Mesothelial cell of epicardium (in vitro differentiated cells): ENCODE results near the gene EPX. TPM values are rescaled to one million over a fixed set of nuclear protein-coding genes. Genes with fewer than 3 reads are reported as not detected.

Source experiments
- DNase-seq, 2 experiments: peaks; one replicate each; pipeline ENCODE4 v3.0.0; 2021; ENCODE audit warnings: low spot score in 2 of 2; ENCODE audit not compliant: unreplicated experiment in 2 of 2
- H3K27ac Mint-ChIP-seq: 2 replicates; pipeline ENCODE4 v1.8.0; 2021; ENCODE audit warnings: mixed read lengths
- H3K27me3 Mint-ChIP-seq: 2 replicates; pipeline ENCODE4 v1.8.0; 2021; ENCODE audit warnings: low read depth, mixed read lengths
- H3K36me3 Mint-ChIP-seq: 2 replicates; pipeline ENCODE4 v1.8.0; 2021; ENCODE audit warnings: mixed read lengths
- H3K4me1 Mint-ChIP-seq: 2 replicates; pipeline ENCODE4 v1.8.0; 2021; ENCODE audit warnings: mixed read lengths
- H3K4me3 Mint-ChIP-seq: 2 replicates; pipeline ENCODE4 v1.8.0; 2021; ENCODE audit warnings: mild to moderate bottlenecking, moderate library complexity, mixed read lengths
- H3K9me3 Mint-ChIP-seq: 2 replicates; pipeline ENCODE4 v1.8.0; 2021; ENCODE audit warnings: mixed read lengths
- CTCF ChIP-seq: fragments of 200-600 bp; sonication (generic); IDR thresholded peaks from one replicate; pipeline ENCODE4 v1.5.0; 2021; ENCODE audit warnings: antibody characterized with exemption; ENCODE audit not compliant: unreplicated experiment
- total RNA-seq: library from RNA; stranded (reverse); gene quantifications from 3 replicates; pipeline ENCODE4 v1.2.1, GENCODE V29; 2021

EPX gene
- total RNA-seq, 1 donor from 2014 or later, result not detected

- Mint-ChIP-seq H3K4me3 (no peak overlapping the region), H3K4me1 (no peaks in the 10 kb centered on the region), H3K27me3 (peaks cover 10% of the 10 kb centered on the region), H3K9me3 (no peaks in the 10 kb centered on the region), H3K27ac (no peak overlapping the region), H3K36me3 (peaks cover 14% of the 10 kb centered on the region)
- DNase-seq, result no peak
- no peak for TF ChIP-seq CTCF
Observed at GRCh38 chr17:58204796-58205195, 12.3 kb downstream of the EPX start.

GRCh38 chr17:58205936-58206335 lies 13.4 kb downstream of the EPX start:
- DNase-seq, result no peak
- H3K4me3 Mint-ChIP-seq, result no peak overlapping the region
- H3K27ac Mint-ChIP-seq, result no peak overlapping the region
- H3K36me3 Mint-ChIP-seq, result peaks cover 21% of the 10 kb centered on the region
- H3K9me3 Mint-ChIP-seq, result no peaks in the 10 kb centered on the region
- H3K4me1 Mint-ChIP-seq, result no peaks in the 10 kb centered on the region
- no peaks in the 10 kb centered on the region for H3K27me3 Mint-ChIP-seq
- no peak for TF ChIP-seq CTCF

- Mint-ChIP-seq H3K27ac (no peak overlapping the region), H3K9me3 (no peaks in the 10 kb centered on the region), H3K36me3 (peaks cover 26% of the 10 kb centered on the region), H3K4me1 (no peaks in the 10 kb centered on the region), H3K4me3 (no peak overlapping the region), H3K27me3 (no peaks in the 10 kb centered on the region)
- TF ChIP-seq CTCF, result no peak
- DNase-seq, result no peak
Observed at GRCh38 chr17:58207451-58207850, 14.9 kb downstream of the EPX start.

- Mint-ChIP-seq H3K9me3 (no peaks in the 10 kb centered on the region), H3K4me3 (no peak overlapping the region), H3K4me1 (no peaks in the 10 kb centered on the region), H3K27ac (no peak overlapping the region), H3K27me3 (no peaks in the 10 kb centered on the region), H3K36me3 (peaks cover 28% of the 10 kb centered on the region)
- DNase-seq, result no peak
- no peak for TF ChIP-seq CTCF
Observed at GRCh38 chr17:58208344-58208743, 15.8 kb downstream of the EPX start.

DNA sequence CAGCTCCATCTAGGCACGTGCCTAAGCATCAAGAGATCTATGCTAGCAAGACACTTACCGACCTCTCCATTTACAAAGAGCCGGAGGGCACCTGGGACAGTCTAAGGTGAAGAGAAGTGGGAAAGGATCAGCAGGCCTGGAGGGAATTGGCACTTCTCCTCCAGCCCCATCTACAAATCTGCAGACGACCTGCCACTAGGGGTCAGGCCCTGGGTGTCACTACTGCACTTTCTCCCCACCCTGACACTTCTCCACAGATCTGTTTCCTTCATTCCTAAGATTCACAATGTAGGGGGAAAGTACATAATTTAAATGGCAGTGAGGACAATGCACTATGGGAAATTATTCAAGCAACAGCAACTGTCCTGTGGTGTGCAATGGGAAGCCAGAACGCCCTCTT lies 18.4 kb downstream of the EPX start:
- Mint-ChIP-seq H3K4me3 (no peak overlapping the region), H3K9me3 (no peaks in the 10 kb centered on the region), H3K27me3 (no peaks in the 10 kb centered on the region), H3K4me1 (no peaks in the 10 kb centered on the region), H3K36me3 (peaks cover 33% of the 10 kb centered on the region), H3K27ac (no peak overlapping the region)
- no peak for TF ChIP-seq CTCF
- no peak for DNase-seq

- H3K36me3 Mint-ChIP-seq, result peaks cover 15% of the 10 kb centered on the region
- DNase-seq, result no peak
- no peaks in the 10 kb centered on the region for H3K9me3 Mint-ChIP-seq
- H3K27me3 Mint-ChIP-seq, result no peaks in the 10 kb centered on the region
- no peak for TF ChIP-seq CTCF
- no peak overlapping the region for H3K27ac Mint-ChIP-seq
- no peak overlapping the region for H3K4me3 Mint-ChIP-seq
- peaks cover 8% of the 10 kb centered on the region for H3K4me1 Mint-ChIP-seq
Observed at GRCh38 chr17:58215685-58216084, 23.2 kb downstream of the EPX start.
